Left lobe of liver (tissue), 2 donors: ENCODE data around the gene MCAM. TPM values are rescaled to one million over a fixed set of nuclear protein-coding genes. Genes with fewer than 3 reads are reported as not detected.
A peak's percentile ranks its signal among the peaks of the same experiment; 100 is the strongest.

Experiments
- ATAC-seq: fragments of 200-7000 bp; cut with Tn5 transposase; one replicate; pipeline ENCODE4 v1.9.1; 2020; ENCODE audit warnings: mild to moderate bottlenecking, moderate library complexity
- DNase-seq: peaks from one replicate; pipeline ENCODE4 v3.0.0-alpha.2; 2020; ENCODE audit warnings: low spot score
- total RNA-seq: library from RNA; stranded (reverse); gene quantifications from one replicate; pipeline ENCODE4 v1.2.1, GENCODE V29; 2021
- donor health status: DM: no; HTN: no; CAD: no; lungs with moderate emphysema.
- donor health status: DM: no; HTN: yes; CAD: no.

Gene MCAM
- total RNA-seq: 1.5 TPM

GRCh38 chr11:119316729-119317591 lies at the start of gene MCAM:
Gene MCAM (minus strand): TSS chr11:119317130. CDS start chr11:119317101, 29 bp downstream.
- DNase-seq (no peak), ATAC-seq (no peak)

GRCh38 chr11:119365071-119365591 lies 48.2 kb upstream of the MCAM start:
- DNase-seq: no peak
- ATAC-seq: no peak

- DNase-seq (peak; percentile 84), ATAC-seq (peak; percentile 65)
Observed at GRCh38 chr11:119363851-119364590, 47.1 kb upstream of the MCAM start.

DNA sequence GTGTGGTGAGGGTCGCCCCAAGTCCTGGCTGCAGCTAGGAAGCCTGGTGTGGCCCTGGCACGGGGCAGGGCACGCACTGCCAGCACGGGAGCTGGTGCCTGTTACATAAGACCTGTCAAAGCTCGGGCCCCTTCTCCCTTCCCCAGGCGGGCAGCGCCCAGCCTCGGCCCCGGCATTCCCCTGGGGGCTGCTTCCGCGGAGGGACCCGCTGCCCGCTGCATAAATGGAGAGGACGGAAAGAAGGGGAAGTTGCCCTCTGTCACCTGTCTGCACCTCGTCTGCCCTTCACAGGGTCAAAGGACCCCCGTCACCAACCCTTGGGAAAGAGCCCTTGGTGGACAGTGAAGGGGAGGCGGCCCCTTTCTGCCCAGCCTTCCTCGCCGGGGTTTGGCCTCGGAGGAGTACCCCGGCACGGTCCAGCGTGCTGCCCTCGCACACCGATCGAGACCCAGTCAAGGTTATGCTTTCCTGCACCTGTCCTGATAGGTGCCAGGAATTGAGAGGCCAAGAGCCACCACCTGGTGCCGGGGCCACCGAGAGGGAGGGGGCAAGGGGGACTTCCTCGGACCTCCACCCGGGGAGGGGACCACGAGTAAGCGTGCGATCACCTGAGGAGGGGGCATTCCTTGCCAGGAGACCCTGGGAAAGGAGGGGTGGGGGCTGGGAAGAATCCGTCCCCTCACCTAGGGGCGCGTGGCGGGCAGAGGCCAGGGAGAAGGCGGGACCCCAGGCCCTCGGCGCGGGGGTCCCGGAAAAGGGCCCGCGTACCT lies 46.3 kb upstream of the MCAM start:
- DNase-seq: peak; percentile 78
- peak; percentile 55 for ATAC-seq

GRCh38 chr11:119362741-119363080 lies 45.8 kb upstream of the MCAM start:
- DNase-seq (no peak), ATAC-seq (peak; percentile 22)

DNA sequence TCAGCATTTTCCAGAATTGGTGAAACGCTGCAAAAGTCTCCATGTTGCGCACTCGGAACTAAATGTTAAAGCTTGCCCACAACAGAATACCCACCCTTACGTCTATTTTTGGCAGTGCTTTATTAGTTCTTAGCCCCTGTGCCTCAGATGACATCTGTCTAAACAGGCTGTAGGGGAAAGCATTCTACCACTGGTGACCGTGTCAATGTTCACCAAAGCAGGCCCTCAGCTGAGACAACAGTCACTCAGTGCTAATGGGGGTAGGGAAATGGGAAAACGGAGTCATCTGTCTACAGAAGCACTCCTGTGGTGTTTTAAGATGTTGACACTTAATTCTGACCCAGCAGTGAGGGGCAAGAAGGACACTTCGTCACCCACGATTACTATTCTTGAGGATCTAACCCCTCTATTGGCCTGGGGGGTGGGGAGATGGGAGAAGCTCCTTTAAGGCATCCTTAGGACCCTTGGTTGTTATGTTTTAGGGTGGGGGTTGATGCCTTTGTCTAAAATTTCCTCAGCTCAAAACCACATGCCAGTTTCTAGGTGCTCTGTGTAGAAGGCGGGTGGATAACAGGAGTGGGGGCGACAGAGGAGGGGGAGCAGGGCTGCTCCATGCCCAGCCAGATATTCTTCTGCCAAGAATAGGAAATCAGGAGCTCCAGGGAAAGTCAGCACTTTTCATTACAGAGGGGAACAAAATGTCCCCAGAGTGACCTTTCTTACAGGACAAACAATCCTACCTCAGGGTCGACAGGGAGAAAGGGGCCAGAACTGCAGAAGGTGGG lies 45.2 kb upstream of the MCAM start:
- DNase-seq: no peak
- ATAC-seq: peak; percentile 2

DNA sequence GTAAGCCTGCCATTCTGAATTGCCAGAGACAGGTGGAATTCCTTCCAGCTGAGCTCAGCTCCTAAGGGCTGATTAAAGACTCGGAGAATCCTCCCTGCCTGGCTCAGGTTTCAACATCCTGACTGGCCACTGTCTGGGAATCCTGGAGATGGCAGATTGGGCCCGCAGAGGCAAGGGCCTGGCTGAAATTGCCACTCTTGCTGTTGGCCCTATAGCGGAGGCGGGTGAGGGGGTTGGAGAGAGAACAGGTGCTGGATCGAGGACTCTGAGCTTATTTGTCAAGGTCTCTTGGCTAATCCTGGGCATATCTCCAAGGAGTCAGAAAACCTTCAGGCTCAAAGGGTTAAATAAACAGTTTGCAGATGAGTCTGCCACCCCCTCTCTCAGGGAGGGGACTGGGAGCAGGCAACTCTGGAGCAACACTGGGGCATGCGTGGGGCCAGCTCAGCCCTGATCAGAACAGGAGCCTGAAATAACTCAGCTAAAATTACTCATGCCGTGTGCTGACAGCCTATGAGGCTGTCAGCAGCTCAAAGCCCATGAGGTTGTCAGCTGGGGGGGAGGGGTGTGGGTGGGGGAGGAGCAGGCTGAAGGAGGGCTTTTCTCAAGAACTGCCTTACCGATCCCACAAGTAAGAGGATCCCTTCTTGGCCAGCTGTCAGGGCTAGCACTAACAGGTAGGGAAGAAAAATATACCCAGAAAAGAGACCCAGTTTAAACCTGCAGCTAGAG lies 44.3 kb upstream of the MCAM start:
- DNase-seq: peak; percentile 84
- ATAC-seq: peak; percentile 53

- DNase-seq (no peak), ATAC-seq (no peak)
Observed at GRCh38 chr11:119359365-119360214, 42.7 kb upstream of the MCAM start.

DNA sequence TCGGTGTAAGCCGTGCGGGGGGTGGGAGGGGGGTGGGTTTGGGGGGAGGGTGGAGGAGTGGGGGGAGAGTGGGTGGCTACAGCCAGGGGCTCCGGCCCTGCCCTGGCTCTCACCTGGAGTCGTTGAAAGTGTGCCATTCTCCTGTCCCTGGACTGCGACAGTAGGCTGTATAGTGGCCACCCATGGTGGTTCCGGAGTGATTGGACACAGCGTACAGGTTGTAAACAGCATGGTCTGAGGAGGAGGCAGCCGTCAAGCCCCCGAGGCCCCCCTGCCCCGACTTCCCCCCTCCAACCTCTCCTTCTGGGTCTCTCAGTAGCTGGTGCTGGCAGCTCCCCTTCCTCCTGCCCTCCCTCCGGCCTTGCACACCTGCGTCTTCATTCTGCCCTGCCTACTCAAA lies 40.1 kb upstream of the MCAM start:
- no peak for DNase-seq
- ATAC-seq: peak; percentile 3

DNA sequence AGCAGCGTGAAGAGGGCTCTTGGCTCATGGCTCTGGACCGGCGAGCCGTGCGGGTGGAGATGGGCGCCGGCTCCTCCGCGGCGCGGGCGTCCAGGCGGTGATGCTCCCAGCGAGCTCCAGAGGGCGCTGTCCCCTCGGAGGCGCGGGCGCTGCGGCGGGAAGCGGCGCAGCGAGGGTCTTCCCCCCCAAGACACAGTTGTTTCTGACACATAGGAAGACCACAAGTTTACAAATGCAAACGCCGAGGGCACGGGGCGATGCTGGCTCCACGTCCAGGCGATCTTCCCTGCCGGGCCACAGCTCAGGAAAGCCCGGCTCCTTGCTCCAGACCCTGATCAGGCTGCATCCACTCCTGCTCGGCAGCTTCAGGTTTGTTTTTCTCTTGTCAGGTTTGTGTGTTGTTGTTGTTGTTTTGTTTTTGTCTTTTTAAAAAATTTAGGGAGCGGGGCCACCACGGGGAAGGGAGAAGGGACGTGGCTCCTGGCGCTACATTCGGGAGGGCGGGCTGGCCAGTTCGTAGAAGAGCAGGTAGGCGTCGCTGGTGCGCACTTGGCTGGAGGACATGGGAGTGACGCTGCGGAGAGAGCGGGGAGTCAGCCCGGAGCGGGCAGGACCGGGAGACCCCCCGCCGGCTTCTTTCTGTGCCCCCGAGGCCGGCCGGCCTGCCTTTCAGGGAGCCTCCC lies 39.6 kb upstream of the MCAM start:
- ATAC-seq (peak; percentile 80), DNase-seq (peak; percentile 77)

DNA sequence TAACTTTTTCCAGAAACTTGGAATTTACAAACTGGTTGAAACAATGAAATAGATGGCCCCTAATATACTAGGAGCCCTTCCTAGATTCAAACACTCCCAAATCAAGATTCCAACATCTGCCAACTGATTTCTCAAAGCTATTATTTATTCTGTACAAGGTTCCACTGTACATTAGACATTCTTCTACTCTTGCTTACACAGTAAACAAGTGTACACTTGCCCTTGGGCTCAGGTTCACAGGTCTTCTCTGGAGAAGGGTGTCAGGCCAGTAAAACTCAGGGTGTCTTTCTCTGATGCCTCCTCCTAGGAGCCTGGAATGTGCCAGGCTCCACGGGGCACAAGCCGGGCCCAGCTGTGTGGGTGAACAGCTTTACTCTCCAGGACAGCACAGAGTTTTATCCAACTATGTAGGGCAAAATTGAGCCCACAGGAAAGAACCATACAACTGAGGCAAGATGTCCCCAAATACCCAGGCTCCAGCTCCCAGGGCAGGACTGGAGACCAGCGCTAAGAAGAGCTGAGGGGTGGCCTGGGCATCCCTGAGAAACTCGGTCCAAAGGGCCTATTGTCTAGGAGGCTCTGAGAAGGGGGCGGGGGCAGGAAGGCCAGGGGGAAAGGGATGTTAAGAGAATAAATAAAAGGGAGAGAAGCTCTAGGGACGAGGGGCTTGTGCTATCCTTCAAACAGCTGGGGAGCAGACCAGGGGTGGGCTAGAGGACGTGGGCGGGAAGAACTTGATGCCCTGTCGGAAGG lies 38.3 kb upstream of the MCAM start:
- DNase-seq (no peak), ATAC-seq (no peak)

DNA sequence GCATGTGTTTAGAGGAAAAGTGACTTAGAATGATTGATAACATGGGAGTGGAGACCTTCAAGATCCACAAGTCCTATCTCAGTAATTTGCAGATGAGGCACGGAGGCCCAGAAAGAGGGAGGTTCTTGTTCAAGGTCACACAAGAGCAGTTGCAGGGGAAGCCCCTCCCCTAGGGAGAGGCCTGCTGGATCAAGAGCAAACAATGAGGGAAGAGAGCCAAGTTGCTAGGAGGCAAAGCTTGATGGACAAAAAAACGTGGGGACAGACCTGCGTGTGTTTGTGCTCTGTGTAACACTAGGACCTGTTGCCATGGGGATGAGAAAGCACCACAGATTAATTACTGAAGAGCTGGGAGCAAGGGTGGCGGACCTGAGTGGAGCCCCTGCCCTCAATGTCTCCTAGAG lies 35.9 kb upstream of the MCAM start:
- DNase-seq: no peak
- peak; percentile 26 for ATAC-seq

- no peak for ATAC-seq
- no peak for DNase-seq
Observed at GRCh38 chr11:119351232-119351631, 34.3 kb upstream of the MCAM start.

- ATAC-seq (no peak), DNase-seq (no peak)
Observed at GRCh38 chr11:119350302-119350701, 33.4 kb upstream of the MCAM start.

DNA sequence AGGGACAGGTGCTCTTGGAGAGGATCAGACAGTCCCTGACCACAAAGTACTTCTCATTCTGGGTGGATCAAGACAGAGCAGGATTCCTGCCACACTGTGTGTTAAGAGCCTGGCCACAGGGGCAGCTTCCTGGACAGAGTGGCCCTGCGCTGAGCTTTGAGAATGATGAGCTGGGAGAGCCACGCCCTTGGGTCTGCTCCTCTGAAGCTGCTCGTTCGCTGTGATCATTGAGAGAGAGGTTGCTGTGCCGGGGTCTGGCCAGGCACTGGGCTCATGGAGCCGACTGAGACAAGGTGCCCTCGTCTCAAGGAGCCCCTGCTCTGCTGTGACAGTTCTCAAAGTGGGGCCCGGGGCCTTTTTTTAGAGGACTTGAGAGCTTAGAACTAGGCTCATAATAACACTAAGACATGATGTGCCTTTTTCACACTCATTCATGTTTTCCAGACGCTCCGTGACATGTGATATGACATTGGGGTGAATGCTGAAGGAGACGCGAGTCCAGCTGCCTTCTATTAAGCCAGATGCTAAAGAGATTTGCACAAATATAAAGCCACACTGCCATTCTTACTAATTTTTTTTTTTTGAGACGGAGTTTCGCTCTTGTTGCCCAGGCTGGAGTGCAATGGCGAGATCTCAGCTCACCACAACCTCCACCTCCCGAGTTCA lies 31.1 kb upstream of the MCAM start:
- ATAC-seq (no peak), DNase-seq (no peak)

- no peak for DNase-seq
- peak; percentile 26 for ATAC-seq
Observed at GRCh38 chr11:119347242-119347641, 30.3 kb upstream of the MCAM start.

DNA sequence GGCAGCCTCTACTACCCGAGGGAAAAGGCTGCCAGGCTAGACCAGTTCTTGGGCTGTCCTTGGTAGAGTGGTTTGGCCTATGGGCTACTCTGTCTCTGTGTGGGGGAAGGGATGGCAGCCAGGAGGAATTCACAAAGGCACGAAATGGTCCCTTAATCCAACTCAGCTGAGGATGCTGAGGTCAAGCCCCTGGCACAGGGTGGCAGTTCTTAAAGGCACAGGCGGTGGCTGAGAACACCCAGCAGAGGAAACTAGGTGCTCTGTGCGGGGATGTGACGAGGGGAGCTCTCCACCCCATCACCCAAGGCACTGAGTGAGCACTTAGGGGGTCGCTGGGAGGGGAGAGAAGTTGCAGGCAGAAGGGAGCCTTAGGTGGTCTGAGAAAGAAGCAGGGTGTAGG lies 29.7 kb upstream of the MCAM start, which contains the start of gene MFRP:
MFRP (minus strand) TSS at position 101 of the 400 bp plus-strand sequence. CDS start 192 bp downstream, outside the sequence.
- no peak for ATAC-seq
- no peak for DNase-seq
